IPS DF 19.7 (cell line): ENCODE data around the gene TRRAP.
"Not testable (repeated sequence)": the region's sequence is repeated elsewhere in the genome, so short reads cannot be mapped to it uniquely, and the experiment has no call there.

Experiments used
- DNase-seq: peaks from one replicate; pipeline ENCODE4 v3.0.0-alpha.2; 2013; ENCODE audit warnings: low read depth, low spot score

TRRAP gene

GRCh38 chr7:98866351-98866750 lies 12.0 kb upstream of the TRRAP start:
- no peak for DNase-seq

- no peak for DNase-seq
These were observed 11.6 kb upstream of the TRRAP start for GRCh38 chr7:98866765-98867164.

GRCh38 chr7:98868450-98868849 lies 9.9 kb upstream of the TRRAP start:
- no peak for DNase-seq

GRCh38 chr7:98869027-98869596 lies 9.2 kb upstream of the TRRAP start:
- no peak for DNase-seq

- DNase-seq, result no peak
These were observed 8.7 kb upstream of the TRRAP start, which contains the start of gene TMEM130 for GRCh38 chr7:98869597-98870120. Gene TMEM130, minus strand, starts transcription at chr7:98870014. Its CDS starts 153 bp downstream, at chr7:98869861.

- no peak for DNase-seq
These were observed 8.1 kb upstream of the TRRAP start for GRCh38 chr7:98870121-98870651.

- no peak for DNase-seq
These were observed 7.4 kb upstream of the TRRAP start for GRCh38 chr7:98870807-98871491.

- DNase-seq, result no peak
These were observed 5.9 kb upstream of the TRRAP start for GRCh38 chr7:98872328-98872924.

- DNase-seq, result not testable (repeated sequence)
These were observed 4.7 kb upstream of the TRRAP start for GRCh38 chr7:98873610-98874009.

- no peak for DNase-seq
These were observed 3.4 kb upstream of the TRRAP start for GRCh38 chr7:98874942-98875341.

- DNase-seq, result no peak
These were observed 2.8 kb upstream of the TRRAP start for GRCh38 chr7:98875501-98875900.

GRCh38 chr7:98877146-98877545 lies 1.2 kb upstream of the TRRAP start:
- DNase-seq, result no peak

GRCh38 chr7:98877692-98878364 lies 504 bp upstream of the TRRAP start:
- DNase-seq, result no peak

GRCh38 chr7:98879198-98879978 lies 1.1 kb downstream of the TRRAP start:
- no peak for DNase-seq

- no peak for DNase-seq
These were observed 1.6 kb downstream of the TRRAP start for GRCh38 chr7:98879979-98880315.

GRCh38 chr7:98880485-98880884 lies 2.2 kb downstream of the TRRAP start:
- DNase-seq, result no peak

GRCh38 chr7:98881561-98882315 lies 3.4 kb downstream of the TRRAP start:
- no peak for DNase-seq

GRCh38 chr7:98884416-98884815 lies 6.1 kb downstream of the TRRAP start:
- no peak for DNase-seq

- no peak for DNase-seq
These were observed 8.7 kb downstream of the TRRAP start for GRCh38 chr7:98887038-98887437.

GRCh38 chr7:98892609-98893008 lies 14.3 kb downstream of the TRRAP start:
- no peak for DNase-seq

- DNase-seq, result no peak
These were observed 21.5 kb downstream of the TRRAP start for GRCh38 chr7:98899816-98900215.
